GM23248 (cell line): ENCODE results near the gene SALL2.

Experiments used
- EZH2 ChIP-seq: fragments of 200-600 bp; sonication (generic); IDR thresholded peaks from 2 replicates; pipeline ENCODE4 v1.6.1; 2018; ENCODE audit warnings: antibody characterized with exemption, mild to moderate bottlenecking; ENCODE audit not compliant: insufficient read depth, poor library complexity, severe bottlenecking
- EZH2phosphoT487 ChIP-seq: fragments of 200-600 bp; sonication (generic); IDR thresholded peaks from 2 replicates; pipeline ENCODE4 v1.6.1; 2018; ENCODE audit warnings: antibody characterized with exemption, moderate library complexity, mild to moderate bottlenecking, low read depth; ENCODE audit not compliant: insufficient read depth

DNA sequence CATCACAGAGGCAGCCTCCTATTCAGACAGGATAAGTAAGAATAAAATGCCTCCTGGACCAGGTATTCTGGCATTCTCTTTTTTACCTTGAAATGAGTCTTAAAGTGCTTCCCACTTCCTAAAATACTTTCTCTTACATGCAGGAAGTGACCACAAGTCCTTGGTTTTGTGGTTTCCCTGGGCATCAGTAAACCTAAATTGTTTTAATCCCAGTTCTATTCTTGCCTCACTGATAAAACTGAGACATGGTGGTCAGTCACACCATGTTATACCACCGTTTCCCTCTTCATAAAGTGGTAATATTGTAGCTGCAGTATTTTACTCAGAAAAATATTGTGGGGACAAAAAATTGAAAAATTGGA lies 1.2 kb upstream of the SALL2 start:
- TF ChIP-seq EZH2phosphoT487 (no peak), EZH2 (no peak)
